Heart left ventricle (tissue), 16 donors: ENCODE results near the gene SESN1. TPM values are rescaled to one million over a fixed set of nuclear protein-coding genes. Genes with fewer than 3 reads are reported as not detected.

ENCODE experiments used
- ATAC-seq, 4 donors: fragments of 200-7000 bp; cut with Tn5 transposase; one replicate each; pipeline ENCODE4 v1.9.1; 2020 to 2022; ENCODE audit warnings: moderate library complexity in 4 of 4, mild to moderate bottlenecking in 3 of 4, moderate number of reproducible peaks in 1 of 4
- DNase-seq, 5 donors: peaks; one replicate each; pipeline ENCODE4 v3.0.0-alpha.2; 2020
- H3K27ac ChIP-seq, 12 donors: fragments of 200-600 bp; sonication (generic) in 4 of 12; one replicate each; pipeline versions ENCODE4 v1.5.0 to v1.8.0; 2016 to 2022; ENCODE audit warnings: mild to moderate bottlenecking in 2 of 12
- H3K27me3 ChIP-seq, 9 donors: fragments of 200-600 bp; sonication (generic) in 2 of 9; one replicate each; pipeline versions ENCODE4 v1.5.1 to v1.8.0; 2016 to 2022; ENCODE audit warnings: mild to moderate bottlenecking in 3 of 9
- H3K36me3 ChIP-seq, 9 donors: fragments of 200-600 bp; sonication (generic) in 2 of 9; one replicate each; pipeline versions ENCODE4 v1.5.0 to v1.8.0; 2018 to 2022; ENCODE audit warnings: mild to moderate bottlenecking in 2 of 9
- H3K4me1 ChIP-seq, 12 donors: fragments of 200-600 bp; sonication (generic) in 4 of 12; one replicate each; pipeline versions ENCODE4 v1.5.0 to v1.8.0; 2016 to 2022; ENCODE audit warnings: mild to moderate bottlenecking in 3 of 12
- H3K4me3 ChIP-seq, 12 donors: fragments of 200-600 bp; sonication (generic) in 4 of 12; one replicate each; pipeline versions ENCODE4 v1.5.0 to v1.8.0; 2017 to 2022; ENCODE audit warnings: mild to moderate bottlenecking in 9 of 12, moderate library complexity in 4 of 12
- H3K9me3 ChIP-seq, 12 donors: fragments of 200-600 bp; sonication (generic) in 4 of 12; one replicate each; pipeline versions ENCODE4 v1.5.0 to v1.8.0; 2016 to 2022; ENCODE audit warnings: mild to moderate bottlenecking in 1 of 12
- POLR2A ChIP-seq, 2 donors: fragments of 450-650 bp; IDR thresholded peaks; one replicate each; pipeline ENCODE4 v1.6.1; 2017; ENCODE audit warnings: antibody characterized with exemption in 2 of 2, mild to moderate bottlenecking in 2 of 2, moderate library complexity in 2 of 2
- WGBS, 4 donors: extraction: QIAGEN DNeasy Blood & Tissue Kit in 2 of 4; methylation state at CpG; one replicate each; pipeline versions ENCODE4 v1.1.5 to v1.1.7; 2013 to 2018; 5-methylcytosine and 5-hydroxymethylcytosine counted together
- intact Hi-C, 10 donors: fragments of 100-400 bp; cut with DNase I; formaldehyde crosslinking; loops; one replicate each; pipeline versions ENCODE4 v1.11.1 to v1.14.2; 2022
- polyA plus RNA-seq, 2 donors: library from polyadenylated mRNA; stranded (reverse); fragments of 200-250 nt; gene quantifications; one replicate each; pipeline ENCODE4 v1.2.3, GENCODE V29; 2013
- total RNA-seq, 9 donors: library from RNA; depleted of rRNA in 2 of 9; stranded (reverse); fragments of >200 nt in 2 of 9; fragmentation: NEBNext Ultra II Directional in 3 of 9; extraction: Animal tissue kit (Norgen Biotek cat#: 25700) in 3 of 9; gene quantifications; one replicate each; pipeline versions ENCODE4 v1.1.0 to v1.2.4, GENCODE V29; 2016 to 2023
- TF ChIP-seq, protein P1 (sequence below), 12 donors: fragments of 200-600 bp; sonication (generic) in 4 of 12; IDR thresholded peaks; one replicate each; pipeline versions ENCODE4 v1.5.0 to v1.8.0; 2018 to 2022; ENCODE audit warnings: antibody characterized with exemption in 12 of 12, mild to moderate bottlenecking in 5 of 12
- donor health status: ischemic (EF 13 %, LVEDD 7.1; RV severe dilation, severe dysfunction).
- donor health status: healthy with polysubstance abuse.
- donor health status: DM: no; HTN: yes; CAD: no.
- donor health status: DM: no; HTN: no; CAD: no.
- donor health status: ischemic (EF 25% LVEDD 6.9; RV normal size, moderate dysfunction).
- donor health status: ischemic (EF 25% LVEDD 5.7; RV mildly dilated, moderate dysfunction).
- donor health status: healthy.
- donor health status: DM: yes; HTN: yes; CAD: no.
- donor health status: ischemic (EF 35%, LVEDD 5.7; RV mildly dilated, moderate dysfunction).
- donor health status: nonischemic (EF 11% LVEDD 7.7; RV severe dilation, severe dysfunction).
- donor health status: DM: yes; HTN: yes; CAD: no.
- donor health status: PGD.
- donor health status: ischemic (EF 29% LVEDD 5.4; RV normal size, mild dysfunction).
- donor health status: nonischemic (EF 23%, LVEDD 6.1; RV moderate dilation, normal function).

The SESN1 gene
- total and polyA plus RNA-seq, 11 donors: 22.5 to 63.2 (median 34.6) TPM

DNA sequence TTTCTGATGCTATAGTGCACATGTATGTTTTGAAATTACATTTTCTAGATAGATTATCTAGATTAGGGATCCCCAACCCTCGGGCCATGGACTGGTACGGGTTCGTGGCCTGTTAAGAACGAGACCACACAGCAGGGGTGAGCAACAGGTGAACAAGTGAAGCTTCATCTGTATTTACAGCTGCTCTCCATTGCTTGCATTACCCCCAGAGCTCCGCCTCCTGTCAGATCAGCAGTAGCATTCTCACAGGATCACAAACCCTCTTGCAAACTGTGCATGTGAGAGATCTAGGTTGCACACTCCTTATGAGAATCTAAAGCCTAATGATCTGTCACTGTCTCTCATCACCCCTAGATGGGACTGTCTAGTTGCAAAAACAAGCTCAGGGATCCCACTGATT, 11.0 kb upstream of the SESN1 start:
- Histone ChIP-seq H3K9me3 (peaks cover 0 to 8% (median 0%) of the 10 kb centered on the region in 12 donors), H3K4me3 (no peak overlapping the region), H3K27ac (no peak overlapping the region), H3K36me3 (peaks cover 0 to 19% (median 0%) of the 10 kb centered on the region in 9 donors), H3K4me1 (peaks cover 0 to 8% (median 0%) of the 10 kb centered on the region in 12 donors), H3K27me3 (no peaks in the 10 kb centered on the region)
- ATAC-seq: no peak
- TF ChIP-seq POLR2A (IDR thresholded peaks at IDR 0.05): no peak
- TF ChIP-seq, protein P1, sequence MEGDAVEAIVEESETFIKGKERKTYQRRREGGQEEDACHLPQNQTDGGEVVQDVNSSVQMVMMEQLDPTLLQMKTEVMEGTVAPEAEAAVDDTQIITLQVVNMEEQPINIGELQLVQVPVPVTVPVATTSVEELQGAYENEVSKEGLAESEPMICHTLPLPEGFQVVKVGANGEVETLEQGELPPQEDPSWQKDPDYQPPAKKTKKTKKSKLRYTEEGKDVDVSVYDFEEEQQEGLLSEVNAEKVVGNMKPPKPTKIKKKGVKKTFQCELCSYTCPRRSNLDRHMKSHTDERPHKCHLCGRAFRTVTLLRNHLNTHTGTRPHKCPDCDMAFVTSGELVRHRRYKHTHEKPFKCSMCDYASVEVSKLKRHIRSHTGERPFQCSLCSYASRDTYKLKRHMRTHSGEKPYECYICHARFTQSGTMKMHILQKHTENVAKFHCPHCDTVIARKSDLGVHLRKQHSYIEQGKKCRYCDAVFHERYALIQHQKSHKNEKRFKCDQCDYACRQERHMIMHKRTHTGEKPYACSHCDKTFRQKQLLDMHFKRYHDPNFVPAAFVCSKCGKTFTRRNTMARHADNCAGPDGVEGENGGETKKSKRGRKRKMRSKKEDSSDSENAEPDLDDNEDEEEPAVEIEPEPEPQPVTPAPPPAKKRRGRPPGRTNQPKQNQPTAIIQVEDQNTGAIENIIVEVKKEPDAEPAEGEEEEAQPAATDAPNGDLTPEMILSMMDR (IDR thresholded peaks at IDR 0.05): no peak
- DNase-seq: no peak
- WGBS, 4 donors: 86 to 98% (median 93%) methylated on average over 5 of the region's 5 CpGs
- intact Hi-C loops: no loop called here

DNA sequence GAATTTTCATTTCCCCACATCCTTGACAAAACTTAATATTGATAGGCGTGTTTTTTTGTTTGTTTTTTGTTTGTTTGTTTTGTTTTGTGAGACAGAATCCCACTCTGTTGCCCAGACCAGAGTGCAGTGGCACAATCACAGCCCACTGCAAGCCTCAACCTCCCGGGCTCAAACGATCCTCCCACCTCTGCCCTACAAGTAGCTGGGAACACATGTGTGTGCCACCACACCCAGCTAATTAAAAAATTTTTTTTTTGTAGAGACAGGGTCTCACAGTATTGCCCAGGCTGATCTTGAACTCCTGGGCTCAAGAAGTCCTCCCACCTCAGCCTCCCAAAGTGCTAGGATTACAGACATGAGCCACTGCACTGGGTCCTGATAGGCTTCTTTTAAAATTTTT, 9.9 kb upstream of the SESN1 start:
- intact Hi-C loops: no loop called here
- 90 to 96% (median 93%) methylated on average over 3 of the region's 3 CpGs for WGBS, 4 donors
- H3K36me3 ChIP-seq: peaks cover 0 to 26% (median 0%) of the 10 kb centered on the region in 9 donors
- no peak overlapping the region for H3K4me3 ChIP-seq
- no peak for TF ChIP-seq POLR2A (IDR thresholded peaks at IDR 0.05)
- TF ChIP-seq, protein P1 (IDR thresholded peaks at IDR 0.05): no peak
- ATAC-seq (no peak), DNase-seq (no peak)
- peaks cover 0 to under 1% (median 0%) of the 10 kb centered on the region in 12 donors for H3K9me3 ChIP-seq
- H3K4me1 ChIP-seq: peaks cover 0 to 8% (median 0%) of the 10 kb centered on the region in 12 donors
- H3K27ac ChIP-seq: no peak overlapping the region
- H3K27me3 ChIP-seq: no peaks in the 10 kb centered on the region

DNA sequence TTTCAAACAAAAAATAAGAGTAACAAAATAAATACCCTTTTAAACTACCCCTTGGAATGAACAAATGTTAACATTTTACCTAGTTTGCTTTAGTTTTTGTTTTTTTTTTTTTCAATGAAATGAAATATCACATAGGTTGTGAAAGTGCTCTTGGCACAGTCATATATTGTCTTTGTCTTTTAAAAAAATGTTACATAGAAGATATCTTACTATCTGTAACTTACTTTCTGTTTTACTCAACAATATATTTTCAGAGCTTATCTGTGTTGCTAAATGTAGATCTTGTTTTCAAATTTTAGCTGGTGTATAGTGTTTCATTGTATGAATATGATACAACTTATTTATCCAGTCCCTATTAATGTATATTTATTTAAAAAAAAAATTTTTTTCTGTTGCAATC, 9.3 kb upstream of the SESN1 start:
- H3K9me3 ChIP-seq: no peaks in the 10 kb centered on the region
- H3K4me1 ChIP-seq: peaks cover 0 to 8% (median 0%) of the 10 kb centered on the region in 12 donors
- ATAC-seq (no peak), DNase-seq (no peak)
- no peak overlapping the region for H3K4me3 ChIP-seq
- no peak overlapping the region for H3K27ac ChIP-seq
- TF ChIP-seq POLR2A (IDR thresholded peaks at IDR 0.05): no peak
- TF ChIP-seq, protein P1 (IDR thresholded peaks at IDR 0.05): no peak
- intact Hi-C loops: no loop called here
- H3K27me3 ChIP-seq: no peaks in the 10 kb centered on the region
- peaks cover 0 to 26% (median 0%) of the 10 kb centered on the region in 9 donors for H3K36me3 ChIP-seq

DNA sequence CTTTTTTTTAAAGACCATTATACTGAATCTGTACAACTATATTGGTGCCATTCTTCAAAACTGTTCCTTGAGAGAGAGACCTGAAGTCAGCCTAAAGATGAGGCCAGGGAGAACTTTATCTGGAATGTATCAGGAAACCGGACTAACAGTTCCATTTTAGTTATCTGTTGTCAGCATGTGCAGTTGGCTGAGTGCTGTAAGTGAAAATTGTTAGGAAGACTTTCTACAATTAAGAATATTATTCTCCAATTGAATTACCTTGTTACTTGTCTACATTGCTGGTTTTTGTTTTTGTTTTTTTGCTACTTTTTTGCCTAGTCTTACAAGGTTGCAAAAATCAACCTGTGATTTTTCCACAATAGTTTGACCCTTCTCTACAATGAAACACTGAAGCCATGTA, 8.1 kb upstream of the SESN1 start:
- no peak for DNase-seq
- H3K9me3 ChIP-seq: no peaks in the 10 kb centered on the region
- intact Hi-C loops: no loop called here
- peaks cover 0 to 8% (median 0%) of the 10 kb centered on the region in 12 donors for H3K4me1 ChIP-seq
- H3K4me3 ChIP-seq: no peak overlapping the region
- no peaks in the 10 kb centered on the region for H3K27me3 ChIP-seq
- TF ChIP-seq POLR2A (IDR thresholded peaks at IDR 0.05): no peak
- TF ChIP-seq, protein P1 (IDR thresholded peaks at IDR 0.05): no peak
- H3K27ac ChIP-seq: no peak overlapping the region
- 25 to 39% (median 32%) methylated on average over 1 of the region's 1 CpG for WGBS, 4 donors
- H3K36me3 ChIP-seq: peaks cover 0 to 26% (median 0%) of the 10 kb centered on the region in 9 donors
- ATAC-seq: no peak
